Body of pancreas (tissue), 4 donors: ENCODE data around the gene COL1A2.

ENCODE experiments used
- CTCF ChIP-seq, 7 experiments: fragments of 450-650 bp in 4 of 7; fragments of 200-600 bp in 3 of 7; sonication (generic) in 3 of 7; IDR thresholded peaks; one replicate each; pipeline ENCODE4 v1.5.1; 2016 to 2019; ENCODE audit warnings: antibody characterized with exemption in 7 of 7
- POLR2A ChIP-seq, 3 donors: fragments of 450-650 bp; IDR thresholded peaks; one replicate each; pipeline ENCODE4 v1.6.1; 2016; ENCODE audit warnings: antibody characterized with exemption in 3 of 3, mild to moderate bottlenecking in 2 of 3

- TF ChIP-seq CTCF (IDR thresholded peaks at IDR 0.05): no peak
- TF ChIP-seq POLR2A (IDR thresholded peaks at IDR 0.05): no peak
These were observed 23.2 kb downstream of the COL1A2 start for GRCh38 chr7:94417901-94418300.
